GM12878 (cell line): Measurements from ENCODE around the gene WDR72. TPM values are rescaled to one million over a fixed set of nuclear protein-coding genes. Genes with fewer than 3 reads are reported as not detected.

Experiments
- ATAC-seq: fragments of 200-7000 bp; cut with Tn5 transposase; 3 replicates; pipeline ENCODE4 v1.9.1; 2020; ENCODE audit warnings: mild to moderate bottlenecking, moderate library complexity
- BruUV-seq: library from RNA; stranded (reverse); fragments of 400-500 nt; replicated peaks from 2 replicates; lab custom pipeline; 2021; lab: Mats Ljungman, UMichigan
- CTCF ChIA-PET: fragments of 300-600 bp; sonication (Branson Sonifier 250); formaldehyde crosslinking; extraction: SDS; loops from one replicate; lab custom pipeline; 2021; ENCODE audit warnings: inconsistent platforms; lab: Yijun Ruan, JAX
- POLR2A ChIA-PET: fragments of 350-600 bp; formaldehyde crosslinking; extraction: SDS; loops from one replicate; lab custom pipeline; 2021; ENCODE audit warnings: inconsistent platforms; lab: Charles Lee
- RAD21 ChIA-PET: fragments of 300-600 bp; sonication (Branson Sonifier 250); formaldehyde crosslinking; loops from one replicate; lab custom pipeline; 2023; ENCODE audit warnings: antibody characterized with exemption; ENCODE audit not compliant: unreplicated experiment; lab: Charles Lee
- SMC1A ChIA-PET: fragments of 300-600 bp; sonication (Branson Sonifier 250); formaldehyde crosslinking; loops from one replicate; lab custom pipeline; 2023; ENCODE audit not compliant: unreplicated experiment, uncharacterized antibody; lab: Charles Lee
- DNase-seq: peaks from one replicate; pipeline ENCODE4 v3.0.0-alpha.2; 2011; ENCODE audit warnings: low read depth, low spot score
- FAIRE-seq: peaks from 3 replicates; lab custom pipeline; 2011; peaks lifted over from hg19 to GRCh38; lab: Jason Lieb, UNC
- H2AFZ ChIP-seq: 2 replicates; pipeline ENCODE4 v1.6.0; 2011; ENCODE audit warnings: low read depth, low read length, control low read depth; ENCODE audit not compliant: control insufficient read depth
- H3K27ac ChIP-seq: 2 replicates; pipeline ENCODE4 v1.5.1; 2011; ENCODE audit warnings: control low read depth; ENCODE audit not compliant: control insufficient read depth, insufficient read depth
- H3K27me3 ChIP-seq, 2 experiments: replicated peaks in 1 of 2; 2 replicates each; pipeline versions ENCODE4 v1.6.0 to v1.6.1; 2011; ENCODE audit warnings: low read length in 1 of 2; ENCODE audit not compliant: control insufficient read depth in 2 of 2, insufficient read depth in 2 of 2
- H3K36me3 ChIP-seq, 2 experiments: 2 replicates each; pipeline ENCODE4 v1.5.1; 2011; ENCODE audit warnings: low read length in 1 of 2; ENCODE audit not compliant: control insufficient read depth in 2 of 2, insufficient read depth in 2 of 2
- H3K4me1 ChIP-seq: 2 replicates; pipeline ENCODE4 v1.6.1; 2011; ENCODE audit warnings: mild to moderate bottlenecking, low read length, moderate library complexity, mixed read lengths; ENCODE audit not compliant: control insufficient read depth, insufficient read depth
- H3K4me2 ChIP-seq: 2 replicates; pipeline ENCODE4 v1.6.0; 2011; ENCODE audit warnings: control low read depth; ENCODE audit not compliant: control insufficient read depth, insufficient read depth
- H3K4me3 ChIP-seq: fragments of 200-600 bp; sonication (generic); 2 replicates; pipeline ENCODE4 v1.5.1; 2016
- H3K79me2 ChIP-seq: 2 replicates; pipeline ENCODE4 v1.6.0; 2011; ENCODE audit warnings: low read length; ENCODE audit not compliant: control insufficient read depth, insufficient read depth
- H3K9ac ChIP-seq: 2 replicates; pipeline ENCODE4 v1.8.0; 2011; ENCODE audit warnings: low read length, control low read depth, mixed read lengths; ENCODE audit not compliant: control insufficient read depth, insufficient read depth
- H3K9me3 ChIP-seq: replicated peaks from 3 replicates; pipeline ENCODE4 v1.5.1; 2011; ENCODE audit warnings: mild to moderate bottlenecking, low read length; ENCODE audit not compliant: control insufficient read depth, insufficient read depth
- H4K20me1 ChIP-seq: 2 replicates; pipeline ENCODE4 v1.6.0; 2011; ENCODE audit not compliant: control insufficient read depth, insufficient read depth
- BCLAF1 ChIP-seq: fragments of 450-650 bp; IDR thresholded peaks from 2 replicates; pipeline ENCODE4 v1.6.1; 2017; ENCODE audit warnings: antibody characterized with exemption, mild to moderate bottlenecking, moderate library complexity
- BHLHE40 ChIP-seq, 2 experiments: fragments of 450-650 bp in 1 of 2; IDR thresholded peaks; 2 replicates each; pipeline ENCODE4 v1.6.1; 2011 to 2017; ENCODE audit warnings: low read depth in 2 of 2, borderline replicate concordance in 1 of 2, improper control_type of control experiment in 1 of 2, low read length in 1 of 2, mild to moderate bottlenecking in 1 of 2
- CREB1 ChIP-seq: IDR thresholded peaks from 2 replicates; pipeline ENCODE4 v1.6.1; 2012; ENCODE audit warnings: low read depth, mild to moderate bottlenecking, inconsistent platforms
- EZH2 ChIP-seq: IDR thresholded peaks from 2 replicates; pipeline ENCODE4 v1.6.1; 2012; ENCODE audit warnings: low read depth, mild to moderate bottlenecking, control low read depth, inconsistent platforms, low read length, borderline replicate concordance; ENCODE audit not compliant: control insufficient read depth
- GATAD2B ChIP-seq: fragments of 450-650 bp; conservative IDR thresholded peaks from 2 replicates; pipeline ENCODE4 v1.6.1; 2017; ENCODE audit warnings: low read depth, mild to moderate bottlenecking, moderate library complexity
- IKZF1 ChIP-seq: fragments of 450-650 bp; conservative IDR thresholded peaks from 2 replicates; pipeline ENCODE4 v1.6.1; 2017; ENCODE audit warnings: antibody characterized with exemption, mild to moderate bottlenecking
- NFXL1 ChIP-seq: fragments of 450-650 bp; IDR thresholded peaks from 2 replicates; pipeline ENCODE4 v1.6.1; 2017; ENCODE audit warnings: antibody characterized with exemption, mild to moderate bottlenecking, borderline replicate concordance
- NFYB ChIP-seq: IDR thresholded peaks from 2 replicates; pipeline ENCODE4 v1.6.1; 2011; ENCODE audit warnings: low read depth, mild to moderate bottlenecking, low read length, improper control_type of control experiment, moderate library complexity; ENCODE audit not compliant: insufficient read depth
- NR2F1 ChIP-seq: fragments of 450-650 bp; conservative IDR thresholded peaks from 2 replicates; pipeline ENCODE4 v1.6.1; 2017; ENCODE audit warnings: mild to moderate bottlenecking
- RAD21 ChIP-seq: IDR thresholded peaks from 2 replicates; pipeline ENCODE4 v1.6.1; 2011; ENCODE audit warnings: mild to moderate bottlenecking, low read depth, low read length, moderate library complexity; ENCODE audit not compliant: insufficient read depth
- RBBP5 ChIP-seq: fragments of 200-600 bp; sonication (generic); conservative IDR thresholded peaks from 2 replicates; pipeline ENCODE4 v1.6.1; 2016
- RELB ChIP-seq: fragments of 450-650 bp; IDR thresholded peaks from 2 replicates; pipeline ENCODE4 v1.6.1; 2017; ENCODE audit warnings: low read depth, mild to moderate bottlenecking, moderate library complexity
- SIX5 ChIP-seq: IDR thresholded peaks from 2 replicates; pipeline ENCODE4 v1.6.1; 2011; ENCODE audit warnings: mild to moderate bottlenecking, low read depth, low read length, moderate library complexity; ENCODE audit not compliant: severe bottlenecking
- SMARCA5 ChIP-seq: fragments of 450-650 bp; IDR thresholded peaks from 2 replicates; pipeline ENCODE4 v1.6.1; 2017; ENCODE audit warnings: mild to moderate bottlenecking
- WGBS: methylation state at CpG from one replicate; pipeline ENCODE4 v1.1.6; 2016; ENCODE audit warnings: low lambda C conversion rate; ENCODE audit not compliant: insufficient replicate concordance, insufficient coverage; ENCODE audit errors: missing lambda C conversion rate; 5-methylcytosine and 5-hydroxymethylcytosine counted together
- in situ Hi-C: fragments of 300-500 bp; cut with MboI; formaldehyde crosslinking; loops from 9 replicates; pipeline ENCODE4 v1.14.3; 2018; ENCODE audit warnings: mixed read lengths
- intact Hi-C: fragments of 100-400 bp; cut with micrococcal nuclease; formaldehyde crosslinking; loops from one replicate; pipeline ENCODE4 v1.14.2; 2022; ENCODE audit not compliant: unreplicated experiment
- polyA plus RNA-seq, 11 experiments: library from polyadenylated mRNA; depleted of rRNA in 4 of 11; unstranded in 6 of 11; stranded (reverse) in 5 of 11; fragments of >200 nt; fragmentation: Nextera tagmentation in 4 of 11; fragmentation: Illumina TruSeq in 1 of 11; extraction: Ambion mirVana in 4 of 11; extraction: Trizol in 1 of 11; gene quantifications; 1 replicate in 1 of 11; 2 replicates in 10 of 11; pipeline versions ENCODE4 v1.2.1 to v1.2.3, GENCODE V29; 2011 to 2016; ENCODE audit warnings: inconsistent platforms in 2 of 11, missing spikeins in 2 of 11, low read depth in 1 of 11
- total RNA-seq, 4 experiments: library from RNA; depleted of rRNA in 3 of 4; stranded (reverse); fragments of >200 nt in 3 of 4; fragmentation: Illumina TruSeq in 1 of 4; extraction: Trizol in 1 of 4; gene quantifications; 2 replicates each; pipeline versions ENCODE4 v1.2.1 to v1.2.3, GENCODE V29; 2013 to 2021
- TF ChIP-seq, protein P1 (sequence below): IDR thresholded peaks from 2 replicates; pipeline ENCODE4 v1.6.1; 2011; ENCODE audit warnings: mild to moderate bottlenecking, low read depth, low read length, moderate library complexity; ENCODE audit not compliant: insufficient replicate concordance

The WDR72 gene
- total and polyA plus RNA-seq, 10 of the 15 experiments (the other 5 are each of a cell fraction or from before 2014, with no cell fraction given), result 0.03 TPM; not detected in 9

DNA sequence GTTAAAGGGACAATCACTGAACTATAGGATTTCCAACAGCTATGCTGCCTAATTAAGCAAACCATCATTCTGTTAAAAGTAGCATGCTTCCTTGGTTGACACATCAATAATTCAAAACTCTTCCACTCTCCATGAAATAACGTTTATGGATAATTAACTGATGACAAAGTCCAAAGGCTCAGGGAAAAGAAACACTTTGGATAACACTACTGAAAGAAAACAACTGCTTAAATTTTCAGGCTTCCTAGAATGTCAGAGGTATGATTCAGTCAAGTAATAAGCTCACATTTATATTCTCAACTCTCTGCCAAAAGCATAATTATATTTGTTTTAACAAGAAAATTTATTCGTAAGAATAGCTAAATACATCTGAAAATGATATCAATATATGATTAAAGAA lies 49.6 kb downstream of the WDR72 start (continued):
- TF ChIP-seq RAD21, result no peak
- no peak for TF ChIP-seq SMARCA5
- TF ChIP-seq, protein P1, sequence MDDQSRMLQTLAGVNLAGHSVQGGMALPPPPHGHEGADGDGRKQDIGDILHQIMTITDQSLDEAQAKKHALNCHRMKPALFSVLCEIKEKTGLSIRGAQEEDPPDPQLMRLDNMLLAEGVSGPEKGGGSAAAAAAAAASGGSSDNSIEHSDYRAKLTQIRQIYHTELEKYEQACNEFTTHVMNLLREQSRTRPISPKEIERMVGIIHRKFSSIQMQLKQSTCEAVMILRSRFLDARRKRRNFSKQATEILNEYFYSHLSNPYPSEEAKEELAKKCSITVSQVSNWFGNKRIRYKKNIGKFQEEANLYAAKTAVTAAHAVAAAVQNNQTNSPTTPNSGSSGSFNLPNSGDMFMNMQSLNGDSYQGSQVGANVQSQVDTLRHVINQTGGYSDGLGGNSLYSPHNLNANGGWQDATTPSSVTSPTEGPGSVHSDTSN, result no peak
- TF ChIP-seq IKZF1, result no peak
- TF ChIP-seq NFXL1, result no peak
- TF ChIP-seq NFYB, result no peak
- TF ChIP-seq NR2F1, result no peak

DNA sequence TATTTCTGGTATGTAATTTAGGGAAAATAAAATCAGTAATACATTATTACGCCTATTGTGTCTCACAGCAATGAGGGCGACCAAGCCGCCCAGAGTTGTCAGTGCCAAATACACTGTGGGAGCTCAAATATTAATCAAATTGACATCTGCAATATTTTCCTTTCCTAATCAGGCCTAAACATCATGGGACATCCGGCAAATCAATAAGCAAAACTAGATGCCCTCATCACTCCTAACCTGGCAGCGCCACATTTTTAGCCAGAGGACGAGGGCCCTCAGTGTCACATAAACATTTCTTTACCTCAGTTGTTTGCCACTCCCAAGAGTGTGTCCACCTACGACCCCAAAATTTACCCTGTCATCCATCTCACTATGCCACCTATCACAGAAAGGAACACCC lies 64.1 kb downstream of the WDR72 start:
- RAD21 ChIA-PET, result no interaction called here
- Histone ChIP-seq H3K4me2 (no peak overlapping the region), H3K4me3 (no peak overlapping the region), H3K9me3 (no peaks in the 10 kb centered on the region), H3K27me3 (no peaks in the 10 kb centered on the region), H3K36me3 (no peaks in the 10 kb centered on the region), H3K4me1 (no peaks in the 10 kb centered on the region), H3K79me2 (no peaks in the 10 kb centered on the region), H3K27ac (no peak overlapping the region), H3K9ac (no peak overlapping the region), H2AFZ (no peak overlapping the region), H4K20me1 (no peaks in the 10 kb centered on the region)
- no peak for FAIRE-seq
- intact Hi-C loops, result no loop called here
- SMC1A ChIA-PET, result no interaction called here
- TF ChIP-seq SIX5 (no peak), RELB (no peak), BHLHE40 (IDR thresholded peaks at IDR 0.05; ENCODE audit: borderline replicate concordance in 1 of 2, low read depth in 2 of 2, low read length in 1 of 2) (no peak), EZH2 (no peak), CREB1 (no peak), RBBP5 (no peak), GATAD2B (no peak), BCLAF1 (no peak)
- 35% methylated on average over 7 of the region's 7 CpGs for WGBS
- no peak for DNase-seq
- no TSS peak for BruUV-seq
- POLR2A ChIA-PET, result no interaction called here
- in situ Hi-C loops, result no loop called here
- CTCF ChIA-PET, result no interaction called here
- ATAC-seq, result no peak
